Lower leg skin (tissue), 3 donors: ENCODE data around the gene ANO9.

Experiments
- POLR2A ChIP-seq, 2 donors: fragments of 450-650 bp; IDR thresholded peaks; one replicate each; pipeline ENCODE4 v1.6.1; 2016 to 2017; ENCODE audit warnings: antibody characterized with exemption in 2 of 2, mild to moderate bottlenecking in 1 of 2, moderate library complexity in 1 of 2
- TF ChIP-seq, protein P1 (sequence below), 3 donors: fragments of 450-650 bp; IDR thresholded peaks; one replicate each; pipeline ENCODE4 v1.5.1; 2016; ENCODE audit warnings: antibody characterized with exemption in 3 of 3, mild to moderate bottlenecking in 3 of 3, moderate library complexity in 2 of 3

- TF ChIP-seq, protein P1, sequence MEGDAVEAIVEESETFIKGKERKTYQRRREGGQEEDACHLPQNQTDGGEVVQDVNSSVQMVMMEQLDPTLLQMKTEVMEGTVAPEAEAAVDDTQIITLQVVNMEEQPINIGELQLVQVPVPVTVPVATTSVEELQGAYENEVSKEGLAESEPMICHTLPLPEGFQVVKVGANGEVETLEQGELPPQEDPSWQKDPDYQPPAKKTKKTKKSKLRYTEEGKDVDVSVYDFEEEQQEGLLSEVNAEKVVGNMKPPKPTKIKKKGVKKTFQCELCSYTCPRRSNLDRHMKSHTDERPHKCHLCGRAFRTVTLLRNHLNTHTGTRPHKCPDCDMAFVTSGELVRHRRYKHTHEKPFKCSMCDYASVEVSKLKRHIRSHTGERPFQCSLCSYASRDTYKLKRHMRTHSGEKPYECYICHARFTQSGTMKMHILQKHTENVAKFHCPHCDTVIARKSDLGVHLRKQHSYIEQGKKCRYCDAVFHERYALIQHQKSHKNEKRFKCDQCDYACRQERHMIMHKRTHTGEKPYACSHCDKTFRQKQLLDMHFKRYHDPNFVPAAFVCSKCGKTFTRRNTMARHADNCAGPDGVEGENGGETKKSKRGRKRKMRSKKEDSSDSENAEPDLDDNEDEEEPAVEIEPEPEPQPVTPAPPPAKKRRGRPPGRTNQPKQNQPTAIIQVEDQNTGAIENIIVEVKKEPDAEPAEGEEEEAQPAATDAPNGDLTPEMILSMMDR (IDR thresholded peaks at IDR 0.05) = no peak
- no peak for TF ChIP-seq POLR2A (IDR thresholded peaks at IDR 0.05)
Observed at GRCh38 chr11:381501-382072, 60.2 kb downstream of the ANO9 start.
